HG02938 (cell line): ENCODE data around the gene LMF2.
A peak's percentile ranks its signal among the peaks of the same experiment; 100 is the strongest.
"Not testable (repeated sequence)": the region's sequence is repeated elsewhere in the genome, so short reads cannot be mapped to it uniquely, and the experiment has no call there.

Experiments used
- ATAC-seq: cut with Tn5 transposase; IDR thresholded peaks from one replicate; pipeline ENCODE4 v1.9.1; 2021; ENCODE audit warnings: mild to moderate bottlenecking, moderate library complexity; ENCODE audit not compliant: unreplicated experiment

The LMF2 gene

DNA sequence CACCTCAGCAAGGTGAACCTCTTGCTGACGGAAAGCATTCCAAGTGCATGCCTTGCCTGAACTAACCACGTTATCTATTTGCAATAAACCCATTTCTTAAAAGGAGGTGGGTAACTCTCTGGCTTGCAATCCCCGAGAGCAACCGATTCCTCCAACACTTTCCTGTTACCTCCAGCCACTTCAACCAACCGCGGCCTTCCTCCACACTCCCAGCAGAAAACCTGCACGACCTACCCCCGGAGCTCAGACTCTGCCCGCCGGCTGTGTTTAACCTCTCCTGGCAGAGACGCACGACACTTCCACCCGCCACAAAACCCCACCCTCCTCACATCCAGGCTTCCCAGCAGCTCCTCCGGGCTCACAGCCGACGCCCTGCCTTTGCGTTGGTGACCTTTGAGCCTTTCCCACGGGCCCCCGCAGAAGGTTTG lies 17.2 kb upstream of the LMF2 start:
- no peak for ATAC-seq

DNA sequence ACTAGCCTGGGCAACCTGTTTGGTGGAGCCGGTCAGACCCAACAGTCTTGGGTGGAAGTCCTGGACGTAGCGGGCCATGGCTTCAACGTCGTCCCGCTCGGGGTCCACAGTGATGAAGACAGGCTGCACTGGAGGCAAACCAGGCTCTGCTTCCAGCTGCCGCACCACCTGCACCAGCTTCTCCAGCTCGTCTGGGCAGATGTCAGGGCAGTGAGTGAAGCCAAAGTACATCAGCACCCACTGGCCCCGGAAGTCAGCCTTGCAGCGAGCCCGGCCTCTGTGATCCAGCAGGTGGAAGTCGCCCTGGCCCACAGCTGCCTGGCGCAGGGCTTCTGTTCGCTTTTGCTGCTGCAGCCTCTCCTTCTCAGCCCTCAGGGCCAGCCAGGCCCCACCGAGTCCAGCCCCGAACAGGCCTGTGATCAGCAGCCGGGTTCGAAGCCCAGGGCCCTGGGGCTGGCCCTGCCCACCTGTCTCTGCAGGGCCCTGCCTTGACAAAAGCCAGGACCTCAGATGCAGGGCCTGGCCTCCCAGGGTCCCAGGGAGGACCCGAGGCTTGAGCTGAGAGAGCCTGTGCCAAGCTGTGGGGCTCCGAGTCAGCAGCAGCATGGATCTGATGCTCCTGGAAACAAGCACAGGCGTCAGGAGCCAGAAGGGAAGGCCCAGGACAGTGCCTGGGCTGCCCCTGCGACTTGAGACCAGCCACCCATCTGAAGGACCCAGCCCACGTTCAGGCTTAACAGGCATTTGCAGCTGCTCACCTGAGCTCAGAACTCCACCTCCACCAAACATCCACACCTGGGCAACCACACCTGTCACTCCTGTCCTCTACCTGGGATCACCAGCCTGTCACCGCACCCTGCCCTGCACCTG lies 16.5 kb upstream of the LMF2 start:
- ATAC-seq, result no peak

DNA sequence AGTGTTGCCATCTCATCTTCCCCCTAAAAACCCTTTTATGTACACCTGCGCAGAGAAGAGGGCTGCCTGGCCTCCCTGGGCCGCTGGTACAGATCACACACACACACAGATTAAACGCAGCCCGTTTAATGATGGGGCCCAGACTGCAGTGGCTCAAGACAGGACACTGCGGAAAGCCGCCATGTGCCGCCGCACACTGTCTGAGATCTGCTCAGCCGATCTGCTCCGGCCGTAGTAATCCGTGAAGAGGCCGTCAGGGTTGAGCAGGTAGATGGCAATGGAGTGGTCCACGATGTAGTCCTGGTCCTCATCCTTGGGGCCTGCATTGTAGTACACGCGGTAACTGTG lies 15.9 kb upstream of the LMF2 start:
- ATAC-seq, result no peak

DNA sequence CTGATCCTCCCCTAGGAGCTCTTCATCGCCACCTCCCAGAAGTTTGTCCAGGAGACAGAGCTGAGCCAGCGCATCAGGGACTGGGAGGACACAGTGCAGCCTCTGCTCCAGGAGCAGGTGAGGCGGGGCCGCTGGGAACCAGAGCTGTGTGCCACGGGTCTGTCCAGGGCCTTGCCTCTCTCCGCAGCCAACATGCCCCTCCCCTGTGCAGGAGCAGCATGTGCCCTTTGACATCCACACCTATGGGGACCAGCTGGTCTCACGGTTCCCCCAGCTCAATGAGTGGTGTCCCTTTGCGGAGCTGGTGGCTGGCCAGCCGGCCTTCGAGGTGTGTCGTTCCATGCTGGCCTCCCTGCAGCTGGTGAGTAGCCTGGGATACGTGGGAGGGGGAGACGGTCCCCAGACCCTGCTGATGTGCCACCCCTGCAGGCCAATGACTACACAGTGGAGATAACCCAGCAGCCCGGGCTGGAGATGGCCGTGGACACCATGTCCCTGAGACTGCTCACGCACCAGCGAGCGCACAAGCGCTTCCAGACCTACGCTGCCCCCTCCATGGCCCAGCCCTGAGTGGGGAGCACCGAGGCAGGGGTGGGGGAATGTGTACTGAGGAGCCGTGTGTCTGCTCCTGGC lies 15.4 kb upstream of the LMF2 start:
- ATAC-seq, result no peak

DNA sequence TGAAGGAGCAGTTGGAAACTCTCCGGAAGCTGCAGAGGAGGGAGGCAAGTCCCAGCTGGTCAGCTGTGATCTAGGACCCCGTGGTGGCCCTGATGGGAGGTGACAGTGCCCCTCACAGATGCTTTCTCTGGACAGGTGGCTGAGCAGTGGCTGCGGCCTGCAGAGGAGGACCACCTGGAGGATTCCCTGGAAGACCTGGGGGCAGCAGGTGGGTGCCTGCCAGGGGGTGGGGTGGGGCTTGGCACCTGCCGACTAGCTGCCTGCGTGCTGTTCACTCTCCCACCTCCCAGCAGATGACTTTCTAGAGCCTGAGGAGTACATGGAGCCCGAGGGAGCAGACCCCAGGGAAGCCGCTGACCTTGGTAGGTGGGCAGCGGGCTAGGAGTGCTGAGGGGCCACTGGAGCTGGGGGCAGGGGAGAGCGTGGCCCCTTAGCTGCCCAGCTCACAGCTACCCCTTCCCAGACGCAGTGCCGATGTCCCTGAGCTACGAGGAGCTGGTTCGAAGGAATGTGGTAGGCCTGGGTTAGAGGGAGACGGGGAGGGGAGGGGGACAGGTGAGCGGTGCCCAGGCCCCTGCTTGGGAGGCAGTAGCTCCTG lies 14.8 kb upstream of the LMF2 start:
- ATAC-seq, result no peak

DNA sequence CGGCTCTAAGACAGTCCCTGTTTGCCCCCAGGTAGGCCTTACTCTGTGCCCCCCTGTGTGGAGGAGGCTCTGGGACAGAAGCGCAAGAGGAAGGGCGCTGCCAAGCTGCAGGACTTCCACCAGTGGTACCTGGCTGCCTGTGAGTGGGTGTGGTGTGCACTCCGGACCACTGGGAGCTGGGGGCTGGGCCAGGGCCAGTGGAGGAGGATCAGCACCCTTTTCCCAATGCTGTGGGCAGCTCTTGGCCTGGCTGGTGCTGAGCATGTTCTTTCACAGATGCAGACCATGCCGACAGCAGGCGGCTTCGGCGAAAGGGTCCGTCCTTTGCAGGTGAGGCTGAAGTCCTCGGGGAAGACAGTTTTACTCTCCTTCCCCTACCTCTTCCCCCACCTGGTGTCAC lies 14.2 kb upstream of the LMF2 start:
- ATAC-seq, result no peak

DNA sequence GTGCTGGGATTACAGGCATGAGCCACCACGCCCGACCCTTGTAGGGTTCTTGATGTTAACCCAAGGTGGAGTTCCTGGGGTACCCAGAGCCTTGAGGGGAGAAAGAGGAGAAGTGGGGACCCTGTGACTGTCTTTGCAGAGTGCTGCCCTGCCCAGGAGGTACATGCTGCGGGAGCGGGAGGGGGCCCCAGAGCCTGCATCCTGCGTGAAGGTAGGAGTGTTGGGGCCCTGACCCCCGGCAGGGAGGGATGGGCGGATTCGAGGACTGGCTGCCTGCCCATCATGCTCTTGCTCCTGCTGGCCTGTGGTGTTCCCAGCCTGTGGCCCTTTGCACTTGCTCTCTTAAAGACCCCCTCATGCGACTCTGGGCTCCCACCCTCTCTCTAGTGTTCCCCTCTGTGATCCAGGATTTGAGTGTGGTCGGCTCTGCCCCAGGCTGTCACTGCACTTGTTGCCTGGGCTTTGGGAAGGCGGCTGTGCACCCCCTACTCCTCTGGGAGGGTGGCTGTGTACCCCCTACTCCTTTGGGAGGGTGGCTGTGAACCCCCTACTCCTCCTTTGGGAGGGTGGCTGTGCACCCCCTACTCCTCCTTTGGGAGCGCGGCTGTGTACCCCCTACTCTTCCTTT lies 13.4 kb upstream of the LMF2 start:
- no peak for ATAC-seq

DNA sequence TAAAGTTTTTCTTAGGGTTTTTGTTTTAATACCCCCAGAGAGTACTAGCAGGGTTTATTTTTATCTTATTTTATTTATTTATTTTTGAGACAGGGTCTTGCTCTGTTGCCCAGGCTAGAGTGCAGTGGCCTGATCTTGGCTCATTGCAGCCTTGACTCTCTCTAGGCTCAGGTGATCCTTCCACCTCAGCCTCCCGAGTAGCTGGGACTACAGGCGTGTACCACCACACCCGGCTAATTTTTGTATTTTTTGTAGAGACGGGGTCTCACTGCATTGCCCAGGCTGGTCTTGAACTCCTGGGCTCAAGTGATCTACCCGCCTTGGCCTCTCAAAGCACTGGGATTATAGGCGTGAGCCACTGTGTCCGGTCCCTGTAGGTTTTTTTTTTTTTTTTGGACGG lies 12.7 kb upstream of the LMF2 start:
- ATAC-seq, result not testable (repeated sequence)

DNA sequence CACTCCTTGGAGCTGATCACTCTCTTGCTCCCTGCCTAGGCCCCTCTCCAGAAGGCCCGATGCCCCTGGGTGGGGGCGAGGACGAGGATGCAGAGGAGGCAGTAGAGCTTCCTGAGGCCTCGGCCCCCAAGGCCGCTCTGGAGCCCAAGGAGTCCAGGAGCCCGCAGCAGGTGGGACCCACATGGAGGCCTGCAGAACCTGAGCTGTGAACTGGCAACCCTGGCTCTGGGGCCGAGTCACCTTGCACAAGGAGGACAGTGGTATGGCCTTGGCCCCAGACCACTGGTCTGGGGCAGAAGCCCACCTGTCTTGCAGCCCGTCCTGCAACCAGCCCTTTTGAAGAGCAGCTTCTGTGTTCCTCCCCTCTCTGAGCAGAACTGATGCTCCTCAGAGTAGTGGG lies 11.6 kb upstream of the LMF2 start:
- ATAC-seq, result no peak

DNA sequence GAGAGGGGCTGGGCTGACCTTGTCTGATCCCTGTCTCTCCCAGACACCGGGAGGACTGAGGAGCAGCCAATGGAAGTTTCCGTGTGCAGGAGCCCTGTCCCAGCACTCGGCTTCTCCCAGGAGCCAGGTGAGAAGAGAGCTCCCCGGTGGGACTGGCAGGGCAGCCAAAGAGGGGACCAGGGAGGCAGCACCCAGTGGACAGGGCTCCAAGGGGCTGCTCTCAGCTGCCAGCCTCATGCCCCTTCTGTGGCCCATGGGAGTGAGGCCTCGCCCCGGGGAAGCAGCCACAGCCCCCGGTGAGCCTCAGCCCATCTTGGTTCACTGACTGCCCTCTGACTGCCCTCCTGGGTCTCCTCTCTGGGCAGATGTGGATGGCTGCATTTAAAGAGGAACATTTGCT lies 11.1 kb upstream of the LMF2 start:
- no peak for ATAC-seq

DNA sequence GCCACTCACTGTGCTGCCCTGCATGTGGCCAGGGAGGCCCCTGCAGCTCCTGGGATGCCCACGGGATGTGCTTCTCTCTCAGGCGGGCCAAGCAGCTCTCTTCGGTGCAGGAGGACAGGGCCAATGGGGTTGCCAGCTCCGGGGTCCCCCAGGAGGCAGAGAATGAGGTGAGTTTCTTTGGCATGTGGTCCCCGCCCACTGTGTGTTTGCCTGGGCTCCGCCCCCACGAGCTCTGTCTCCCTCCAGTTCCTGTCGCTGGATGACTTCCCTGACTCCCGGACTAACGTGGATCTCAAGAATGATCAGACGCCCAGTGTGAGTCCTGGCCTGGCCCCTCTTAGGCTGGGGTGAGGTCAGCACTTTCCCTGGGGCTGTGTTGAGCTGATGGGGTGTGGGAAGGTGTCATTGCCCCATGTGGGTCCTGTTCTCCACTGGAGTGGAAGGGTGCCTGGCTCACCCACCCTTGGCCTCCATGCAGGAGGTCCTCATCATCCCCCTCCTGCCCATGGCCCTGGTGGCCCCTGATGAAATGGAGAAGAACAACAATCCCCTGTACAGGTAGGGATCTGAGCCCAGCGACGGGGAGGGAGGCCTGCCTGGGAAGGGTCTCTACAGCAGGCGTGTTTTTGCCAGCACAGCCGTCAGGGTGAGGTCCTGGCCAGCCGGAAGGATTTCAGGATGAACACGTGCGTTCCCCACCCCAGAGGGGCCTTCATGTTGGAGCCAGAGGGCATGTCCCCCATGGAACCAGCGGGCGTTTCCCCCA lies 10.2 kb upstream of the LMF2 start:
- ATAC-seq, result no peak

DNA sequence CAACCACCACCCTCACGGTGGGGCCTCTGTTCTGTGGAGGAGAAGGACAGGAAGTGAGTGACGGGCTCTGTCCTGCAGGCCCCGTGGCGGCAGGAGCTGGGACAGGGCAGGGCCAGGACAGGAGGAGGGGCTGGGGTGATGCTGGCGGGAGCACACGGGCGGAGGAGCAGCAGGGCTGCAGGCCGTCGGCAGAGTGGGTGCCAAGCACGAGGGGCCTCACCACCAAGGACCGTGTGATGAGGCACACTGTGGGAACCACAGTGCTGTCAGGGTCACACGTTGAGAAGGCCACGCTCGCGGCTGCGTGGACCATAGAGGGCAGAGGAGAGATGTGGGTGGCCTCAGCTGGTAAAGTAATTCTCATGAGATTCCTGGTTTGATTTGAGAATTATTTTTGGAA lies 9.4 kb upstream of the LMF2 start:
- ATAC-seq, result no peak

DNA sequence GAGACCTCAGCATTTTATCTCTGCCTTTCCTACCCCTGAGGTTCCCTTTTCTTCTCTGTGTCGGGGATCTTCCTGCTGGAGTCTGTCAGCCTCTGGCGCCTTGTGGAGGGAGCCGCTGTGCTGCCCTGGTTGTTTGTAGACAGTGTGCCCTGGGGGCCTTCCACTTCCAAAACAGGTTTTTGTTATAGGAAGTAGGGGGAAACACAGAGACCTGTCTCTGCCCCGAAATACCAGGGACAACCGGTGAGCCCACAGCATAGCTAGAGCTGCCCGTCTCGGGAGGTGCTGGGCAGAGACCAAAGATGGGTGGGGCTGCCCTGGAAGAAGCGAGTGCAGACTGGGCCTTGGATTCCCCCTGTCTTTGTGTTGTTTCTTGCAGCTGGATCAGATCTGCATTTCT lies 8.6 kb upstream of the LMF2 start:
- ATAC-seq, result no peak

DNA sequence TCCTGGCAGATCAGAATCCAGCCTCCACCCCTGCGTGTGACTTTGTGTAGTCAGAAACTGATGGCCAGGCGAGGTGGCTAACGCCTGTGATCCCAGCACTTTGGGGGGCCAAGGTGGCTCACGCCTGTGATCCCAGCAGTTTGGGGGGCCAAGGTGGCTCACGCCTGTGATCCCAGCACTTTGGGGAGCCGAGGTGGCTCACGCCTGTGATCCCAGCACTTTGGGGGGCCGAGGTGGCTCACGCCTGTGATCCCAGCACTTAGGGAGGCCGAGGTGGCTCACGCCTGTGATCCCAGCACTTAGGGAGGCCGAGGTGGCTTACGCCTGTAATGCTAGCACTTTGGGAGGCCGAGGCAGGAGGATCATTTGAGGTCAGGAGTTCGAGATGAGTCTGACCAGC lies 5.7 kb upstream of the LMF2 start:
- no peak for ATAC-seq

DNA sequence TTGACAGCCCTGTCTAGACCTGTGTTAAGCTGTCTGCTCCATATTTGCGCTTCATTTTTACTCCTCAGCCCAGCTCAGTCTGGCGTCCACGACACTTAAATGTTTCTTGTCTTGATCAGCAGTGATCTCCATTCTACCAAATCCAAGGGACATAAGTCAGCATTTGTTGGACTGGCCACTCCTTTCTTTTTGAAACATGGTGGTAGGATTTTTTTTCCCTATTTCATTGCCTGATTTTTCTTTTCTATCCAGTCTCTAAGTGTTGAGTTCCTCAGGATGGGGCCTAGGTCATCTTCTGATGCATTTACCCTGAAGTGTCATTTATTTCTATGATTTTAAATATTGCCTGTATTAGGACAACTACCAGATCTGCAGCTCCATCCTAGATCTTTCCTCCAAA lies 1.4 kb upstream of the LMF2 start:
- ATAC-seq, result no peak

DNA sequence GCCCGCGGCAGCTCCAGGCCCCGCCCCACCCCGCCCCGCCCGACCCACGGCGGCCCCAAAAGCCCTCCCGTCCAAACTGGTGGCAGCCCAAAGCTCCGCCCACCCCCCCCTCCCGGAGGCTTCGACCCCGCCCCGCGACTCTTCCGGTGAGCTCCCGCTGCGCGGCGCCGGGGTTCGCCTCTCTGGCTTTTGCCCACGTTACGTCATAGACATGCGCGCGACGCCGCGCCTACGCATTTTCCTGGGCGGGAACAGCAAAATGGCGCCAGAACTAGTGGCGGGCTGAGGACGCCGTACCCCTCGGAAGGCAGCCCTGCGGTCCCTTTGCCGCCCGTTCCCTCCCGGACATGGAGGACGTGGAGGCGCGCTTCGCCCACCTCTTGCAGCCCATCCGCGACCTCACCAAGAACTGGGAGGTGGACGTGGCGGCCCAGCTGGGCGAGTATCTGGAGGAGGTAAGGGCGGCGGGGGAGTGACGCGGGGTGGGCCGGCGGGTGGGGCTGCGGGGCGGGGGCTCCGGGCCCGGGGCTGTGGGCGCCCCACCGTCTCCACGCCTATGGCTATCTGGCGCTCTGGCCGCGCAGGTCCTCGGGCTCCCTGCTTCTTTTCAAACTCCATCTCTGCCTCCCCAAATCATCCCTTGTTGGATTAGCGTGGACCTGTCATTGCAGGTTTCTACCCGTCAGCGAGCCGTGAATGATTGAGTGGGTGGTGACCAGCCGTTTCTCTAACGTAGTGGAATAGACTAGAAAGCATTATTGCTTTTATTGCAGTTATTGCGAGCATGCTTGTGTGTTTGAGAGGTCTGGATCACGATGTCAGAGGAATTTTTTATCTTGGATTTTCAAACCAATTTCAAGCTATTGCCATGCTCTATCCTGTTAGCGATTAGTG lies 736 bp upstream of the LMF2 start, which contains the start of gene NCAPH2:
Gene NCAPH2, plus strand, starts transcription at position 234 of the 894 bp plus-strand sequence. Its CDS starts 114 bp downstream, at position 348.
- peak; percentile 50 for ATAC-seq

DNA sequence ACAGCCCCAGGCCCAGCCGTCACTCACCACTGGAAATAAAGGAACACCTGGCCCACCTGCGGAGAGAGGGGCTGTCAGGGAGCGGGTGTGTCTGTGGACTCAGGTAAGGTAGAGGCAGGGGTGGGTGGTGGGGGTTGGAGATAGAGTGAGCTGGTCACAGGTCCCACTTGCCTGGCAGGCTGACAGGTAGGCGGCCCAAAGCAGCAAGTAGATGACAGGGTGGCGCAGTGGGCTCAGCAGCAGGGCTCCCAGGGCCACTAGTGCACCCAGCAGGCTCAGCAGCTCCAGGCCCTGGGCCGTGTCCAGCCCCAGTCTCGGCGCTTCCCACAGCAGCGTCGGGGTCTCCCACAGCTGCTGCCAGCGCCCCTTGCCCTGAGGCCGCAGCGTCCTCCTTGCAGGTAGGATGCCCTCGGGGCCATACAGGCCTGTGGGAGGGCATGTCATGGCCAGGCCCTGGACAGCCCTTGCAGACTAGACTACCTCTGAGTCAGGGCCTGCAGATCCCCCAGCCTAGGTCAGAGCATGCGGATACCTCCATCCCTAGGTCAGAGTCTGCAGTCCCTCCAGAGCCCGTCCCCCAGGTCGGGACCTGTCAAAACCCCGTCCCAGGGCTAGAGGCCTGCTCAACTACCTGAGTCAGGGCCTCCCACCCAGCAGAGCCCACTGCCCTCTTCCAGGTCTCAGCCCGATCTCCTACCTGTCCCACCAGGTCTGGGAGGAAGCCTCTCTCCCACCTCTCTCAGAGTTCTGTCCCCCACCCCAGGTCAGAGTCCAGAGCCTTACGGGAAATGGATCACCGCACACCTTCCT lies 686 bp downstream of the LMF2 start:
- peak; percentile 7 for ATAC-seq

DNA sequence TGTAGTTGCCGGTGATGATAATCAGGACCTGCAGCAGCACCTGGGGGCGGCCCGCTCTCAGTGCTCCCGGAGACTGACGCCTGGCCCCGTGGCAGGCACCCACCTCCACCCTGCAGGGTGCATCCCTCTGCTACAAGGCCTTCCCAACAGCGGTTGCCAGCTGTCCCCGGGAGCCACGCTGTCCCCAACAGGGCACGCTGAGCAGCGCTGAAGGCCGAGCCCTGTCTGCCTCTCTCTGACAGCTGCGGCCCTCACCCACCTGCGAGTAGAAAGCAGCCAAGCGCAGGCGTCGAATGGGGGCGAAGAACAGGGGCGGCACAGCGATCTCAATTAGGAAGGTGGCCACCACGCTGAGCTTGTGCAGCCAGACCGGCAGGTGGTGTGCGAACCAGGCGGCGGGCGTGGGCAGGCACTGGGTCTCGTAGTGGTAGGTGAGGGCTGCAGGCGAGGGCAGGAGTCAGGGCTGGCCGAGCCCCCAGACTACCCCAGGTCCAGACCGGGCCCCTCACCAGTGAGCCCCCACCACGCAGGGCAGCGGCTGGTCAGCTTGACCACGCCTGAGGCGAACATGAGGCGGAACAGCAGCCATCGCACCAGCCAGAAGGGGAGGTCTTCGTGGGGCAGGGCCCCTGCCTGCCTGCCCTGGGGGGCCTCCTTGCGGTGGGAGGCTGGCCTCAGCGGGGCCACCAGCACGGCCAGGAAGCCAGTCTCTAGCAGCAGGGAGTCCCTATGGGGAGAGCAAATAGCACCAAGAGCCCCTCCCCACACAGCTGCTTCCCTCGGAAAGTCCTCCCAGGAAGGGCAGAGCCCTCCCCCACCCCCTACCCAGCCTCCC lies 1.5 kb downstream of the LMF2 start:
- ATAC-seq, result no peak
